GM19239 (cell line): ENCODE data around the gene PPP3CA.
A peak's percentile ranks its signal among the peaks of the same experiment; 100 is the strongest.
"Not testable (repeated sequence)": the region's sequence is repeated elsewhere in the genome, so short reads cannot be mapped to it uniquely, and the experiment has no call there.

Source experiments
- DNase-seq: peaks from one replicate; pipeline ENCODE4 v3.0.0; 2011; ENCODE audit warnings: low spot score; ENCODE audit not compliant: insufficient read length
- FAIRE-seq: peaks from 2 replicates; lab custom pipeline; 2011; peaks lifted over from hg19 to GRCh38; lab: Jason Lieb, UNC

Gene PPP3CA

DNA sequence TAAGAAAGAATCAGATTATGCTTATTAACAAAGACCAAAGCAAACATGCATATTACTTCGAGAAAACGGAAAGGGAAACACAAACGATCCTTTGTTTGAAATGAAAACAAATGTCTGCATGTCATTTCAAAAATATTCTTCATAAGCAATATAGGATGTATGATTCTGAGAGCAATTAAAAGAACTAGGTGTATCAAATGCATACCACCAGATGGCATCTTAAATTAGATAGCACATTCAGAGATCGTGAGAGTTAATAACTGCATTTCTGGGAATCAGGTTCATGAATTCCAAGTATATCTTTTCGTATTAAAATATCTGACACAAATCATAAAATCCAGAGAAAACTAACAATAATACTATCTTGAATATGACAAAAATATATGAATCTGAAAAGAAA, 159.5 kb downstream of the PPP3CA start:
- DNase-seq (no peak), FAIRE-seq (no peak)

GRCh38 chr4:101186567-101187184, 160.7 kb downstream of the PPP3CA start:
- DNase-seq (no peak), FAIRE-seq (no peak)

- DNase-seq (no peak), FAIRE-seq (no peak)
Measured at GRCh38 chr4:101184668-101185067, 162.7 kb downstream of the PPP3CA start.

- FAIRE-seq: no peak
- no peak for DNase-seq
Measured at GRCh38 chr4:101183666-101184373, 163.5 kb downstream of the PPP3CA start.

DNA sequence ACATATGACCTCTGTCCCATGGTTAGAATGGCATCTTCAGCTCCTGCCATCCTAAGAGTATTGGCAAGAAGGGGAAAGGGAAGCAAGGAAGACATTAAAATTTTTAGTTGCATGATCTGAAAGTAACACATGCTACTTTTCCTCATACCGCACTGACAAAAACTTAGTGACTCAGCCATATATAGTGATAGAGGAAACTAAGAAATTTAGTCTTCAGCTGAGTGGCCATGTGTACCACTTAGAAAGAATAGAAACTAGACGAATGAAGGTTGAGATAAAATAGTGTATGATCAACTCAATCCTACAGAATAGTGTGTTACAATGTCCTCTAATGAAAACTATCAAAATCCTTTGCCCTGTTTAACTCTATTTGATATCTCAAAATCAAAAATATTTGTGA, 164.1 kb downstream of the PPP3CA start:
- FAIRE-seq: peak; percentile 35
- no peak for DNase-seq

DNA sequence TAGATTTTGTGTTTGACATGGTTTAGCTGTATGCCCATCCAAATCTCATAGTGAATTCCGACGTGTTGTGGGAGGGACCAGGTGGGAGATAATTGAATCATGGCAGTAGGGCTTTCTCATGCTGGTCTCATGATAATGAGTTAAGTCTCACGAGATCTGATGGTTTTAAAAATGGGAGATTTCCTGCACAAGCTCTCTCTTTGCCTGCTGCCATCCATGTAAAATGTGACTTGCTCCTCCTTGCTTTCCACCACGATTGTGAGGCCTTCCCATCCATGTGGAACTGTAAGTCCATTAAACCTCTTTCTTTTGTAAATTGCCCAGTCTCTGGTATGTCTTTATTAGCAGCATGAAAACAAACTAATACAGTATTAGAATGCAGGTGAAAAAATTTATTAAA, 164.6 kb downstream of the PPP3CA start:
- DNase-seq, FAIRE-seq: not testable (repeated sequence)

DNA sequence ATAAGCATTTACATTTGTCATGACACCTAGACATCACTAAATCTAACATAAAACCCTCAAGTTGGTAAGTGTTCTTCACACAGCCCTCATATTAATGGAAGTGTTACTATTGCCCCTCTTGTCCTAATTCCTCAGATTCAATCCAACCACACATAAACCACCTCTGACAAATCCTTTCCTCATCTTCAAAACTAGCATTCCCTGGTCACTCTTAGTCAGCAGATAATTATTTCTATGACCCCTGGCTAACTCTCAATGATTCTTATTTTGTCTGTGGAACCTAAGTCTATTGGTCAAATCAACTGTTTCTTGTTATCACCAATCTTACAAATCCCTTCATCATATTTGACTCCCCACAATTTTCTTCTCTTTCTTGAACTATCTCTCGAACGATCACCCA, 168.6 kb downstream of the PPP3CA start:
- FAIRE-seq (no peak), DNase-seq (no peak)

- DNase-seq: no peak
- FAIRE-seq: peak; percentile 62
Measured at GRCh38 chr4:101177154-101177553, 170.2 kb downstream of the PPP3CA start.

DNA sequence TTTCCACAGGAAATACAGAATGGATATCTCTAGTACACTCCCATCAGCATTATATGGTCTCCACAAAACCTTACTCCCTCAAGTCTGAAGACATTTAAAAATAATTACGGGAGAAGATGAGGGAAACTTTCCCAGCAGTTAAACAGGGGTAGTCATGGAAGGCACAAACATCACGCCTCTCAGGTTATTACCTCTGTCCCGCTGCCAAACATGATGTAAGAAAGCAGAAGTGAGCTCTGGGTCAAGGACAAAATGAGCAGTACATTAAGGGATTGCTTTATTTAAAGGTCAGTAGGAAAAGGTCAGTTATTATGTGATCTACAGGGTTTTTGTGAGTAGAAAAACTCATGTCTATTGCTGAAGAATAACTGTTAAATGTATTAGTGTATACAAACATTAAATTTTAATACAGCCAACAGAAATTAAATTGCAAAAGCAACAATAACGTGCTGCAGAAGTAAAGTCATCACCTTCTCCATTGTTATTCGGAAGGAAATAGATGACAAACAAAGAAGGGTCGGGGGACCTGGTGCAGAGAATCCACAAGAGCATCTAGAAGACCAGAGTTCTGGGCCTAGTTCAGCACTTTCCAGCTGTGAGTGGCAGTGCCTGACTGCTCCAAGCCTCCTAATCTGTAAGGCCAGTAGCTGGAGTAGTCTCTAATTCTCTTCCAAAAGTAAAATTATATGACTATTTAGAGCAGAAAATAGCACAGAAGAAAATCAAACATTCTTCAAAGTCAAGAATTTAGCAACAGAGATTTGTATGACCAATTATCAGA, 171.2 kb downstream of the PPP3CA start:
- FAIRE-seq (no peak), DNase-seq (no peak)

DNA sequence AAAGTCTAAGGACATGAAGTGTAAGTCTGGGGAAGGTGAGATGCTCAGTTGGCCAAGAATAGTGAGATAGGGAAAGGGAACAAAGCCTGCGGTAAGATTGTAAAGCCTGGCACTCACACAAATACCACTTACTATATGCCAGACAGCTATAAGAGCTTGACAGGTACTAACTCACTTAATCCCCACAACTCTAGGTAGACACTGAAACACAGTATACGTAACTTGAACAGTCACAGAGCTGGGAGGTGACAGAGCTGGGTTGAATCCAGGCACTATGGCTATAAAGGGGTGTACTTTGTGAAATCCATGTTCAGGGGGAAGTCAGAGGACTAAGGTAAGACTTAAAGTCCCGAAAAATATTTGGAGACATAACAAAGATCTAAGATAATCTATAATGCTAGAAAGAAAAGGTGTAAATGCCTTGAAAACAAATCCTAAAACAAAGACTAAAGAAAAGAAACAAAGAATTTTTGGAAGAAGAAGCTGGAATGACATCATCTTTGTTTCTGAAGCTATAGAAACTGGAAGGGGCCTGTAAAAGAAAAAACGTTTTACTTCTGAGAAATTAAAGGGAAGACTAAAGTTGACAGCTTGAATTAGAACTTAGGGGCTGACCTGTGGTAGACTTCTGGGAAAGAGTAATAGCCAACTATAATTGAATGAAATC, 172.5 kb downstream of the PPP3CA start:
- FAIRE-seq: peak; percentile 35

DNA sequence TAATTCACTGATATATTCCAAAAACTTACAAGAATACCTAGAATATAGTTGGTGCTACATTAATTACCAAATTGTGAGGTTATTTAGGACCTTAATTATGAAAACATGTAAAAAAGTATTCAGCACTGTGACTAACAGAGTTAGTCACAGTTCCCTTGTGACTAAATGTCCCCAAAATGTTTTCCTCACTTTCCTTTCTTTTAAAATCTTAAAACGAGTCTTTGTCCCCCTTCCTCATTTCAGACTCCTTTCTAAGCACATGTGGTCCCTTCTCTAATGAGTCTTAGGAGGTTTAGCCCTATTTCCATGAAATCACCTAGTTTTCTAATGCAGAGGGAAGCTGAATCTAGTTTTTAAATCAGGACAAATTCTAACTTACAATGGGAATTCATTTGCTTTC, 175.0 kb downstream of the PPP3CA start:
- FAIRE-seq (no peak), DNase-seq (no peak)

More for the DNA sequence above, 172.5 kb downstream of the PPP3CA start:
- DNase-seq: no peak

- FAIRE-seq (no peak), DNase-seq (no peak)
Measured at GRCh38 chr4:101171747-101172146, 175.6 kb downstream of the PPP3CA start.

GRCh38 chr4:101169044-101170014, 178.0 kb downstream of the PPP3CA start:
- FAIRE-seq: peak; percentile 95

GRCh38 chr4:101163936-101164335, 183.4 kb downstream of the PPP3CA start:
- DNase-seq (no peak), FAIRE-seq (no peak)

More at GRCh38 chr4:101169044-101170014, 178.0 kb downstream of the PPP3CA start:
- peak; percentile 18 for DNase-seq

DNA sequence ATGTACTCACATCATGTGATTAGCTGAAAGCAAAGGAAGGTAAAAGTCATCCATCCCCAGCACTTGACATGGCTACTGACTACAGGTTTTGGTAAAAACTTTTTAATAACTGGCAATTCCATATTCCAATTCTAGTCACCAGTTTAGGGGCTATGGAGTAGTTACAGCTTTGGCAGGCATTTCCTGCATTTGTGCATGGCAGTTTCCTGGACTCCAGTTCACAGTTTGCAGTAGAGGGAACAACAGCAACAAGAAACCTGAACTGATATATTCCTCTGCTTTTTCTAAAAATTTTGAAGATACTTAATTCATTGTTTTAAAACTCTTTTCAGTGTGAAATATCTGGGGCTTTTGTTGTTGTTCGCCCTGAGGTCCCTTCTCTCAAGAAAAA, 184.3 kb downstream of the PPP3CA start:
- no peak for FAIRE-seq
- no peak for DNase-seq

DNA sequence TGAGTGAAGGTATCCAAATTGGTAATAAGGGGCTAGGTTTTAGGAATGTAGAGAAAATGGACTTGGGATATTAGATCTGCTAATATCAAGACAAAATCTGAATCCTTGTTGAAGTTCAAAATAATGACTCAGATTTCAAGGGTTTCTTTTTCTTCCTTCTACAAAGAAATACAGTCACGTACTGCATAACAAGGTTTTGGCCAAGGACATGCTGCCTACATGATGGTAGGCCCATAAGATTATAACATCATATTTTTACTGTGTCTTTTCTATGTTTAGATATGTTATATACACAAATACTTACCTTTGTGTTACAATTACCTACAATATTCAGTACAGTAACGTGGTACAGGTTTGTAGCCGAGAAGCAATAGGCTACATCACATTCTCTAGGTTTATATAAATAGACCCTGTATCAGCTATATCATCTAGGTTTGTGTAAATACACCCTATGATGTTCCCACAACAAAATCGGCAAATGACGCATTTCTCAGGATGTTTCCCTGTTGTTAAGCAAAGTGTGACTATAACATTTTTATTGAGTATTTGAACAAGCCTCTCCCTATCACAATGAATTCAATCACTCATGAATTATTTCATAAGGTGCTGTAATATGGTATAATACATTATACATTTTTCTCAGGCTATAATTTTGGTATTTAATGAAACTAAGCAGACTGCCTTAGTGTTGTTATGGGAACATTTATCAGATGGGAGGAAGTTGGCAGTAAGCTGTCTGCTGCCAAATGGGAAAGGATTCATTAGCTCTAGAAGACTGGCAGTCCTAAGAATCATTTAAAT, 186.3 kb downstream of the PPP3CA start:
- FAIRE-seq (no peak), DNase-seq (no peak)

GRCh38 chr4:101158507-101158906, 188.8 kb downstream of the PPP3CA start:
- no peak for FAIRE-seq
- DNase-seq: no peak

DNA sequence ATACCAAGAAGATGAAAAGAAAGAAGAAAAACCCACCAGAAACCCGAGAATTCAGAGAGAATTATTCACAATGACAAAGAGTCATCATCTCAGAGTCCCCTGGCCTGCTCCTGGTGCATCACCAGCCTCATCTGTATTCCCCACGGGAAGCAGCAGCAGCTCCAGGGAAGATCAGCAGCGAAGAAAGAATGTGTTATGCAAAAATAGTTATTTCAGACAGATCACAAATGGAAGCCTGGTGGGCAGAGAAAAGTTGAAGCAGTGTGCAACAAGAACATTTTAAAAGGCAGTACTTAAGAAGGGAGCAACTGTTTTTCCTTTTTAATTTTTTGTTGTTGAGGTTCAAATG, 189.2 kb downstream of the PPP3CA start:
- DNase-seq (no peak), FAIRE-seq (no peak)
